HL-60 (cell line): ENCODE results near the gene DNAJC8.

Source experiments
- GABPA ChIP-seq: IDR thresholded peaks from 2 replicates; pipeline ENCODE4 v1.6.1; 2012; ENCODE audit warnings: low read depth
- POLR2AphosphoS5 ChIP-seq: IDR thresholded peaks from 2 replicates; pipeline ENCODE4 v1.6.1; 2012; ENCODE audit warnings: low read depth
- TF ChIP-seq, protein P1 (sequence below): IDR thresholded peaks from one replicate; pipeline ENCODE4 v1.5.1; 2011; ENCODE audit warnings: low read length, control low read depth, inconsistent platforms; ENCODE audit not compliant: insufficient read depth
- TF ChIP-seq, protein P2 (sequence below): IDR thresholded peaks from 2 replicates; pipeline ENCODE4 v1.6.1; 2012; ENCODE audit warnings: low read depth; ENCODE audit not compliant: insufficient replicate concordance

DNA sequence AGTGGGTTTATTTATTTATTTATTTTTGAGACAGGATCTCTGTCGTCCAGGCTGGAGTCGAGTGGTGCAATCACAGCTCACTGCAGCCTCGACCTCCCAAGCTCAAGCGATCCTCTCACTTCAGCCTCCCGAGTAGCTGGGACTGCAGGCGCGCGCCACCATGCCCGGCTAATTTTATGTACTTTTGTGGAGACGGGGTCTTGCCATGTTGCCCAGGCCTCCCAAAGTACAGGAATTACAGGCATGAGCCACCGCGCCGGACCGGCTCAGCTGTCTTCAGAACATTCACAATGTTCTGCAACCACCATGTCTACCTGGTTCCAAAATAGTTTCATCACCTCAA, 406 bp upstream of the DNAJC8 start:
- TF ChIP-seq POLR2AphosphoS5 (no peak), GABPA (no peak)
- TF ChIP-seq, protein P1, sequence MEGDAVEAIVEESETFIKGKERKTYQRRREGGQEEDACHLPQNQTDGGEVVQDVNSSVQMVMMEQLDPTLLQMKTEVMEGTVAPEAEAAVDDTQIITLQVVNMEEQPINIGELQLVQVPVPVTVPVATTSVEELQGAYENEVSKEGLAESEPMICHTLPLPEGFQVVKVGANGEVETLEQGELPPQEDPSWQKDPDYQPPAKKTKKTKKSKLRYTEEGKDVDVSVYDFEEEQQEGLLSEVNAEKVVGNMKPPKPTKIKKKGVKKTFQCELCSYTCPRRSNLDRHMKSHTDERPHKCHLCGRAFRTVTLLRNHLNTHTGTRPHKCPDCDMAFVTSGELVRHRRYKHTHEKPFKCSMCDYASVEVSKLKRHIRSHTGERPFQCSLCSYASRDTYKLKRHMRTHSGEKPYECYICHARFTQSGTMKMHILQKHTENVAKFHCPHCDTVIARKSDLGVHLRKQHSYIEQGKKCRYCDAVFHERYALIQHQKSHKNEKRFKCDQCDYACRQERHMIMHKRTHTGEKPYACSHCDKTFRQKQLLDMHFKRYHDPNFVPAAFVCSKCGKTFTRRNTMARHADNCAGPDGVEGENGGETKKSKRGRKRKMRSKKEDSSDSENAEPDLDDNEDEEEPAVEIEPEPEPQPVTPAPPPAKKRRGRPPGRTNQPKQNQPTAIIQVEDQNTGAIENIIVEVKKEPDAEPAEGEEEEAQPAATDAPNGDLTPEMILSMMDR, result no peak
- TF ChIP-seq, protein P2, sequence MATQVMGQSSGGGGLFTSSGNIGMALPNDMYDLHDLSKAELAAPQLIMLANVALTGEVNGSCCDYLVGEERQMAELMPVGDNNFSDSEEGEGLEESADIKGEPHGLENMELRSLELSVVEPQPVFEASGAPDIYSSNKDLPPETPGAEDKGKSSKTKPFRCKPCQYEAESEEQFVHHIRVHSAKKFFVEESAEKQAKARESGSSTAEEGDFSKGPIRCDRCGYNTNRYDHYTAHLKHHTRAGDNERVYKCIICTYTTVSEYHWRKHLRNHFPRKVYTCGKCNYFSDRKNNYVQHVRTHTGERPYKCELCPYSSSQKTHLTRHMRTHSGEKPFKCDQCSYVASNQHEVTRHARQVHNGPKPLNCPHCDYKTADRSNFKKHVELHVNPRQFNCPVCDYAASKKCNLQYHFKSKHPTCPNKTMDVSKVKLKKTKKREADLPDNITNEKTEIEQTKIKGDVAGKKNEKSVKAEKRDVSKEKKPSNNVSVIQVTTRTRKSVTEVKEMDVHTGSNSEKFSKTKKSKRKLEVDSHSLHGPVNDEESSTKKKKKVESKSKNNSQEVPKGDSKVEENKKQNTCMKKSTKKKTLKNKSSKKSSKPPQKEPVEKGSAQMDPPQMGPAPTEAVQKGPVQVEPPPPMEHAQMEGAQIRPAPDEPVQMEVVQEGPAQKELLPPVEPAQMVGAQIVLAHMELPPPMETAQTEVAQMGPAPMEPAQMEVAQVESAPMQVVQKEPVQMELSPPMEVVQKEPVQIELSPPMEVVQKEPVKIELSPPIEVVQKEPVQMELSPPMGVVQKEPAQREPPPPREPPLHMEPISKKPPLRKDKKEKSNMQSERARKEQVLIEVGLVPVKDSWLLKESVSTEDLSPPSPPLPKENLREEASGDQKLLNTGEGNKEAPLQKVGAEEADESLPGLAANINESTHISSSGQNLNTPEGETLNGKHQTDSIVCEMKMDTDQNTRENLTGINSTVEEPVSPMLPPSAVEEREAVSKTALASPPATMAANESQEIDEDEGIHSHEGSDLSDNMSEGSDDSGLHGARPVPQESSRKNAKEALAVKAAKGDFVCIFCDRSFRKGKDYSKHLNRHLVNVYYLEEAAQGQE, result no peak
